Measurements from ENCODE around the gene CNTD1.

The CNTD1 gene

GRCh38 chr17:42772945-42773289 lies 25.7 kb upstream of the CNTD1 start:
- Histone ChIP-seq H3K4me3 (replicated peaks; ENCODE audit: low read depth, low read length) (peak overlapping the region; percentile 82), H3K27me3 (replicated peaks; ENCODE audit: control insufficient read depth, insufficient read depth, low read length) (no peaks in the 10 kb centered on the region), H3K36me3 (ENCODE audit: control insufficient read depth, insufficient read depth, low read length) (peaks cover 6% of the 10 kb centered on the region)
- no peak for DNase-seq (ENCODE audit: extremely low read depth, insufficient read length)
- TF ChIP-seq, protein P1, sequence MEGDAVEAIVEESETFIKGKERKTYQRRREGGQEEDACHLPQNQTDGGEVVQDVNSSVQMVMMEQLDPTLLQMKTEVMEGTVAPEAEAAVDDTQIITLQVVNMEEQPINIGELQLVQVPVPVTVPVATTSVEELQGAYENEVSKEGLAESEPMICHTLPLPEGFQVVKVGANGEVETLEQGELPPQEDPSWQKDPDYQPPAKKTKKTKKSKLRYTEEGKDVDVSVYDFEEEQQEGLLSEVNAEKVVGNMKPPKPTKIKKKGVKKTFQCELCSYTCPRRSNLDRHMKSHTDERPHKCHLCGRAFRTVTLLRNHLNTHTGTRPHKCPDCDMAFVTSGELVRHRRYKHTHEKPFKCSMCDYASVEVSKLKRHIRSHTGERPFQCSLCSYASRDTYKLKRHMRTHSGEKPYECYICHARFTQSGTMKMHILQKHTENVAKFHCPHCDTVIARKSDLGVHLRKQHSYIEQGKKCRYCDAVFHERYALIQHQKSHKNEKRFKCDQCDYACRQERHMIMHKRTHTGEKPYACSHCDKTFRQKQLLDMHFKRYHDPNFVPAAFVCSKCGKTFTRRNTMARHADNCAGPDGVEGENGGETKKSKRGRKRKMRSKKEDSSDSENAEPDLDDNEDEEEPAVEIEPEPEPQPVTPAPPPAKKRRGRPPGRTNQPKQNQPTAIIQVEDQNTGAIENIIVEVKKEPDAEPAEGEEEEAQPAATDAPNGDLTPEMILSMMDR (IDR thresholded peaks at IDR 0.05; ENCODE audit: insufficient read depth, low read length, poor library complexity, severe bottlenecking) = no peak

DNA sequence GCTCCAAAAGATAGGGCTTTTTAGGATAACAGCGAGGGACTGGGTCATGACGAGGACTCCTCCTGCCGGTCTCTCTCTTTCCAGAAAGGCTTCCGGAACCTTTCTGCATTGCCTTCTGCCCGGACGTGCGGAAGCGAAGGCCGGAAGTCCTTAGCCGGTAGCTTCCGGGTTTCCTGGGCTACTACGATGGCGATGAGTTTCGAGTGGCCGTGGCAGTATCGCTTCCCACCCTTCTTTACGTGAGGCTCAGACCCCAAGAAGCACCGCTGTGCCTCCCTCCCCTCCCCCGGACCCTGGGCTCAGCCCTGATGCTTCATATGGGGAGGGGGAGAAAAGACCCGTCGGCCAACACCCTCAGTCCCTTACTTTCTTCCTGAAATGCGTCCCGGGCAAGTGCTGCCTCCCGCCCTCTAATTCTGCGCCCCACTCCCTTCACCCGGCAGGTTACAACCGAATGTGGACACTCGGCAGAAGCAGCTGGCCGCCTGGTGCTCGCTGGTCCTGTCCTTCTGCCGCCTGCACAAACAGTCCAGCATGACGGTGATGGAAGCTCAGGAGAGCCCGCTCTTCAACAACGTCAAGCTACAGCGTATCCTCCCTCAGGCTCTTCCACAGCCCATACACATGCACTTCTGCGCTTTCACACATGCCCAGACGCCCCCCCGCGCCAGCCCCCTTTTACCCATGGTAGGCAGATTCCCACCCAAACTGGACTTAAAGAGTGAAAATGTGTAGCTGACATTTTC lies 25.2 kb upstream of the CNTD1 start, which contains the start of gene VPS25:
TSS of gene VPS25 (plus strand) at position 160 of the 746 bp plus-strand sequence. CDS start at position 187, 27 bp downstream.
- H3K4me3 ChIP-seq (replicated peaks; ENCODE audit: low read depth, low read length) = peak within 1 kb of the TSS; percentile 82
- peaks cover 6% of the 10 kb centered on the region for H3K36me3 ChIP-seq (ENCODE audit: control insufficient read depth, insufficient read depth, low read length)
- TF ChIP-seq, protein P1 (IDR thresholded peaks at IDR 0.05; ENCODE audit: insufficient read depth, low read length, poor library complexity, severe bottlenecking) = peak; percentile 33

DNA sequence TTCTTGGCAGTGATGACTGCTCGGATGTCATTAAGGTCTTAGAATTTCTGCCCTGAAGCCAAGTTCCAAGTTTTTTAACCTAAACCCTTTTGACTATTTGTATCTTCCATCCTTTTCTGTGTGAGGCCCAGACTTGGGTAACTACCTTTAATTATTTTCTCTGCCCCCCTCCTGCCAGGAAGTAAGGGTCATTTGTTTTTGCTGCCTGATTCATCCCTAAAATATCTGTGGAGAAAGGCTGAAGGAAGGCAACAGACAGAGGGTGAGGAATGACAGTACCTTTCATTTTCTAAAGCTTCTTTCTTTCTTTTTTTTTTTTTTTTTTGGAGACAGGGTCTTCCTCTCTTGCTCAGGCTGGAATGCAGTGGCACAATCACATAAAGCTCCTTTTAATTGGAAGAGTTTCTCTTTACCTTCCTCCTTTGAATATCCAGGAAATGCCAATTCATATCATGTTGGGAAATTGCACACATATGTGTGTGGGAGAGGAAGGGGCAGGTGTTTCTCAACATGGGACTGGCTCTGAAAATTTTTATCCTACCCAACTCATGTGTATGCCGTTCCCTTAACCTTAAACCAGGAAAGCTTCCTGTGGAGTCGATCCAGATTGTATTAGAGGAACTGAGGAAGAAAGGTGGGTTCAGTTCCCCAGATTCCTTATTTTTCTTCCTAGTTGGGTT lies 24.5 kb upstream of the CNTD1 start:
- no peaks in the 10 kb centered on the region for H3K27me3 ChIP-seq (replicated peaks; ENCODE audit: control insufficient read depth, insufficient read depth, low read length)
- TF ChIP-seq, protein P1 (IDR thresholded peaks at IDR 0.05; ENCODE audit: insufficient read depth, low read length, poor library complexity, severe bottlenecking) = no peak
- DNase-seq (ENCODE audit: extremely low read depth, insufficient read length) = no peak
- peaks cover 13% of the 10 kb centered on the region for H3K36me3 ChIP-seq (ENCODE audit: control insufficient read depth, insufficient read depth, low read length)
- peak overlapping the region; percentile 82 for H3K4me3 ChIP-seq (replicated peaks; ENCODE audit: low read depth, low read length)

More for the DNA sequence above, 25.2 kb upstream of the CNTD1 start, which contains the start of gene VPS25:
- no peaks in the 10 kb centered on the region for H3K27me3 ChIP-seq (replicated peaks; ENCODE audit: control insufficient read depth, insufficient read depth, low read length)
- peak; percentile 72 for DNase-seq (ENCODE audit: extremely low read depth, insufficient read length)

DNA sequence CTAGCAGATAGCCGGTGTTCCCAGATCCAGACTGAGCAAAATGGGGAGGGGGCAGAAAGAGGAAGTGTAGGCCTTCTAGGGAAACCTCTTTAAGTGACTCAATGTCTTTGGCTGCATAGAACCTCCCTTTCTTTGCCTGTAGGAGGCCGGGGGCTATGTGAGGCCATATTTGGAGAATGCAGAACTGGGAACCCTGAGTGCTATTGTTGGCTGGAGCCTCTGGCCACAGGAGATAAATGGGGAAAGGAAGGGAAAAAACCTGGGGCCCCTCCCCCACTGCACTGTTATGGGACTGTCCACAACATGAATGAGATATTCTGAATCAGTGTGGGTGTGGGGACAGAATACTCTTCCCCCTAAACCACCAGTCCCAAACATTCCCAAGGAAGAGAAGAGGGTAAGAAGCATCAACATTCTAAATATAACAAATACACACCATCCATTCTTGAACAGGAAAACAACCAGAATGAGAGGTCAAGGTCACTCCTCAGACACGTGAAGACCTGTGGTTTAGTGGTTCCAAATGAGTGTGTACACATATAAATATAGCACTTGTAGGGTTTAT lies 23.0 kb upstream of the CNTD1 start:
- peaks cover 15% of the 10 kb centered on the region for H3K36me3 ChIP-seq (ENCODE audit: control insufficient read depth, insufficient read depth, low read length)
- no peak for DNase-seq (ENCODE audit: extremely low read depth, insufficient read length)
- TF ChIP-seq, protein P1 (IDR thresholded peaks at IDR 0.05; ENCODE audit: insufficient read depth, low read length, poor library complexity, severe bottlenecking) = peak; percentile 9
- H3K27me3 ChIP-seq (replicated peaks; ENCODE audit: control insufficient read depth, insufficient read depth, low read length) = no peaks in the 10 kb centered on the region
- no peak overlapping the region for H3K4me3 ChIP-seq (replicated peaks; ENCODE audit: low read depth, low read length)

DNA sequence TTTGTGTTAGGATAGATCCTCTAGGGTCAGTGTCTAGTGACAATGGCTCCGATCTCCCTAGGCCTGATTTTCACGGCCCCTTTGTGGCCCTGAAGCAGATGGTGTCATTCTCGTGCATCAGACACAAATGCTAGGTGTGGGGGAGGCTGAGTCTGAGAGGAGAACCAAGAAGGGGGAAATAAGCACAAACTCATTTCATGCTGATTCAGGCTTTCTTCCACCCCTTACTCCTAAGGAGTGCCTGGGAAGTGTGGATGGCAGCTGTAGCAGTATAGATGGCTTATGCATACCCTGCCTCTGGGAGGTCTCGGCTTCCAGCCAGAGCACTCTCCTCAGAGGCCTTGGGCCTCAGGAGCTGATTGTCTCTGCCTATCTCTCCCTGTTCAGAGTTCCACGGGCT lies 20.1 kb upstream of the CNTD1 start:
- TF ChIP-seq, protein P1 (IDR thresholded peaks at IDR 0.05; ENCODE audit: insufficient read depth, low read length, poor library complexity, severe bottlenecking) = no peak
- peaks cover 6% of the 10 kb centered on the region for H3K27me3 ChIP-seq (replicated peaks; ENCODE audit: control insufficient read depth, insufficient read depth, low read length)
- peaks cover 15% of the 10 kb centered on the region for H3K36me3 ChIP-seq (ENCODE audit: control insufficient read depth, insufficient read depth, low read length)
- no peak overlapping the region for H3K4me3 ChIP-seq (replicated peaks; ENCODE audit: low read depth, low read length)
- no peak for DNase-seq (ENCODE audit: extremely low read depth, insufficient read length)

Data from GM06990 (cell line).